ENCODE measurements around the gene ZC2HC1C.
A peak's percentile ranks its signal among the peaks of the same experiment; 100 is the strongest.

Gene ZC2HC1C

GRCh38 chr14:75098212-75098611 lies 28.8 kb downstream of the ZC2HC1C start:
- no peak overlapping the region for H3K4me3 ChIP-seq (ENCODE audit: low read depth, low read length)
- no peak for TF ChIP-seq CTCF (IDR thresholded peaks at IDR 0.05; ENCODE audit: control insufficient read depth, extremely low read depth, insufficient read depth)
- DNase-seq (ENCODE audit: low read depth), result no peak

GRCh38 chr14:75098682-75099081 lies 29.2 kb downstream of the ZC2HC1C start:
- TF ChIP-seq CTCF (IDR thresholded peaks at IDR 0.05; ENCODE audit: control insufficient read depth, extremely low read depth, insufficient read depth), result no peak
- no peak for DNase-seq (ENCODE audit: low read depth)
- H3K4me3 ChIP-seq (ENCODE audit: low read depth, low read length), result no peak overlapping the region

GRCh38 chr14:75101491-75101890 lies 32.0 kb downstream of the ZC2HC1C start:
- DNase-seq (ENCODE audit: low read depth), result peak; percentile 77
- TF ChIP-seq CTCF (IDR thresholded peaks at IDR 0.05; ENCODE audit: control insufficient read depth, extremely low read depth, insufficient read depth), result no peak
- H3K4me3 ChIP-seq (ENCODE audit: low read depth, low read length), result peak overlapping the region; percentile 22; the same call in 1 of the 2 replicates

- TF ChIP-seq CTCF (IDR thresholded peaks at IDR 0.05; ENCODE audit: control insufficient read depth, extremely low read depth, insufficient read depth), result no peak
- DNase-seq (ENCODE audit: low read depth), result no peak
- H3K4me3 ChIP-seq (ENCODE audit: low read depth, low read length), result no peak overlapping the region
These were observed 37.7 kb downstream of the ZC2HC1C start for GRCh38 chr14:75107186-75107585.

GRCh38 chr14:75109877-75110276 lies 40.4 kb downstream of the ZC2HC1C start:
- DNase-seq (ENCODE audit: low read depth), result no peak
- H3K4me3 ChIP-seq (ENCODE audit: low read depth, low read length), result no peak overlapping the region

GRCh38 chr14:75113932-75114539 lies 44.6 kb downstream of the ZC2HC1C start:
- TF ChIP-seq CTCF (IDR thresholded peaks at IDR 0.05; ENCODE audit: control insufficient read depth, extremely low read depth, insufficient read depth), result no peak
- H3K4me3 ChIP-seq (ENCODE audit: low read depth, low read length), result no peak overlapping the region
- DNase-seq (ENCODE audit: low read depth), result no peak

More at GRCh38 chr14:75109877-75110276, 40.4 kb downstream of the ZC2HC1C start:
- no peak for TF ChIP-seq CTCF (IDR thresholded peaks at IDR 0.05; ENCODE audit: control insufficient read depth, extremely low read depth, insufficient read depth)

- no peak overlapping the region for H3K4me3 ChIP-seq (ENCODE audit: low read depth, low read length)
- DNase-seq (ENCODE audit: low read depth), result no peak
- no peak for TF ChIP-seq CTCF (IDR thresholded peaks at IDR 0.05; ENCODE audit: control insufficient read depth, extremely low read depth, insufficient read depth)
These were observed 49.6 kb downstream of the ZC2HC1C start for GRCh38 chr14:75119056-75119455.
